HG03060 (cell line): ENCODE measurements around the gene CD52.

Experiments
- ATAC-seq: cut with Tn5 transposase; IDR thresholded peaks from one replicate; pipeline ENCODE4 v1.9.1; 2021; ENCODE audit warnings: low read depth, moderate number of reproducible peaks; ENCODE audit not compliant: unreplicated experiment

CD52 gene, protein sequence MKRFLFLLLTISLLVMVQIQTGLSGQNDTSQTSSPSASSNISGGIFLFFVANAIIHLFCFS

DNA sequence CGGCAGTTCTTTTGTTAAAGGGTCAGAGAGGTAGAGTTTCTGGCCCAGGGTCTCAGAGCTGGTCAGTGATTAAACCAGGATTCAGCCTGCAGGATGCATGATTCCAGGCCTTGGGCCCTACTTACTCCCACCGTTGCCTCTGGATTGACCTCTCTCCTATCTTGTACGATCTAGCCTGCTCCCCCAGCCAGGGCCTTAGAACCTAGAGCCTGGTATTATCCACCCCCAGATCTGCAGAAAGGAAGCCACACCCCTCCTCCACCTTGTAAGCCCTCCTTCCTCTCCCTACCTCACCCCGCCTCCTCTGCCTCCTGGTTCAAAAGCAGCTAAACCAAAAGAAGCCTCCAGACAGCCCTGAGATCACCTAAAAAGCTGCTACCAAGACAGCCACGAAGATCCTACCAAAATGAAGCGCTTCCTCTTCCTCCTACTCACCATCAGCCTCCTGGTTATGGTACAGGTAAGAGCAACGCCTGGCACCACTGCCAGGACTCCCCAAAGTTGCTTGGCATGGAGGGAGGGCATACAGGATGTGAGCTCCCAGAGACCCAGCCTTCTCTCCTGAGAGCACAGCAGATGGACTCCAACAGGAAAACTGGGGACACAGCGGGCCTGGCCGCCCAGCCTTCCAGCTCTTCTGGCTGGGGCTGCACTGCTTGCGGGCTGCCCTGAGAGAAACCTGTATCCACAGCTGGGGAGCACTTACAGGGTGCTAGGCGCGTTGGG, at the start of gene CD52:
CD52 (plus strand) TSS at position 347 of the 726 bp plus-strand sequence; CDS start at position 407, 60 bp downstream.
- ATAC-seq, result no peak

DNA sequence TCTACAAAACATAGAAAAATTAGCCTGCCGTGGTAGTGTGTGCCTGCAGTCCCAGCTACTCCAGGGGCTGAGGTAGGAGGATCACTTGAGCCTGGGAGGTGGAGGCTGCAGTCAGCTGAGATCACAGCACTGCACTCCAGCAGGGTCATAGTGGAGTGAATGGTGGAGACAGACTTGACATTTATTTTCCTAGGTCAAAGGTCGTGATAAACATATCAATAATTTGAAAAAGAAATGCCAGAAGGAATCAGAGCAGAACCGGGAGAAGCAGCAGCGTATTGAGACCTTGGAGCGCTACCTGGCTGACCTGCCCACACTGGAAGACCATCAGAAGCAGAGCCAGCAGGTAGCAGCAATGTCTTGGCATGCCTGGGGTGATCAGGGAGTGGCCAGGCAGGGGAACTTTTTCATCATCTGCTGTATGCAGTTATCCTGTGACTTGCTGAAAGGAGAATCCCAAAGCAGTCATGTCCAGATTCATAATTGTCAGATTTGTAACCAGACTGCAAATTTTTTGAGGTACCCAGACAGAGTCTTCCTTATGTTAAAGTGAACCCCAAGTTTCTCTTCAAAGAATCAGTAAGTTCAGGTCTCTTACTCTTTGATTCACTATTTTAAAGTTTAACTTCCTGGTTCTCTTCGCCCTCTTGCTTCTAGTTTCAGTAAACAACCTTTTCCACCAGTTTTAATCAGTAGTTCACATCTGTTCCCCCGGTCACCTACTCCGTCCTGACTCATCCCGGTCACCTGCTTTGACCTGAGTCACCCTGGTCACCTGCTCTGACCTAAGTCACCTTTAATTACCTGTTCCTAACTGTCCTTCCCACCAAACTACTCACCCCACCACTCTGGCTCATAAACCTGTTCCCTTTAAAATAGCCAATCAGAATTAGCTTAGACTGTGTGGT, 49.2 kb upstream of the CD52 start:
- ATAC-seq, result no peak

DNA sequence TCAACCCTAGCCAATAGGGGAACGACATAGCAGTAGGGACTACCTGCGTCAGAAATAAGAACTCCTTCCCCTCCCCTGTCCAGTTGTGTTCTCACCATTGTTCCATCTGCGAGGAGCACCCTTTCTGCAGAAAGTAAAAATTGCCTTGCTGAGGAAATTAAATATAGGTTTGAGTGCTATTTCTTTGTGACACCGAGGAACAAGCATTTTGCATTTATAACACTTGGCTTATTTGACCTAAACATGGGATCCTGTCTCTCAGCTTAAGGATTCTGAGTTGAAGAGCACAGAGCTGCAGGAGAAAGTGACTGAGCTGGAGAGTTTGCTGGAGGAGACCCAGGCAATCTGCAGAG, 48.6 kb upstream of the CD52 start:
- no peak for ATAC-seq

DNA sequence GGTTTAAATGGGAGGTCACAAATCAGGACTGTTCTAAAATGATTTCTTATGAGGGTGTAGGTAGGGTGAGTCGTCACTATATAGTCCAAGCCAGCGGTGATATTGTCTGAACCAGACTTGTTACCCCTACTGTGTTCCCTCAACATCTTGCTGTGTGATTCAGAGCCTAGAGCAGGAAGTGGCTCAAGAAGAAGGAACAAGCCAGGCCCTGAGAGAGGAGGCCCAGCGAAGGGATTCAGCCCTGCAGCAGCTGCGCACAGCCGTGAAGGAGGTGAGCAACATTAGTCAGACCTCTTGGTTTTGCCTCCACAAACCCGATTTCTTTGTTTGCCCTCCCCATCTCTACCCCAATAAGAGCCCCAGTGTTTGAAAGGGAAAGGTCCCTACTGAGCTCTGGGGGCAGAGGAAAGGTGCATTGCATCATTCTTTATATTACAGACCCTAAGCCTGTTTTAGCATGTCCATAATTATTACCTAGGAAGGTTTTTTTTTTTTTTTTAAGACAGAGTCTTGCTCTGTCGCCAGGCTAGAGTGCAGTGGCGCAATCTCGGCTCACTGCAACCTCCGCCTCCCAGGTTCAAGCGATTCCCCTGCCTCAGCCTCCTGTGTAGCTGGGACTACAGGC, 42.8 kb upstream of the CD52 start:
- no peak for ATAC-seq

- no peak for ATAC-seq
These were observed 42.0 kb upstream of the CD52 start for GRCh38 chr1:26275580-26276431.

- no peak for ATAC-seq
These were observed 41.3 kb upstream of the CD52 start for GRCh38 chr1:26276432-26276838.

DNA sequence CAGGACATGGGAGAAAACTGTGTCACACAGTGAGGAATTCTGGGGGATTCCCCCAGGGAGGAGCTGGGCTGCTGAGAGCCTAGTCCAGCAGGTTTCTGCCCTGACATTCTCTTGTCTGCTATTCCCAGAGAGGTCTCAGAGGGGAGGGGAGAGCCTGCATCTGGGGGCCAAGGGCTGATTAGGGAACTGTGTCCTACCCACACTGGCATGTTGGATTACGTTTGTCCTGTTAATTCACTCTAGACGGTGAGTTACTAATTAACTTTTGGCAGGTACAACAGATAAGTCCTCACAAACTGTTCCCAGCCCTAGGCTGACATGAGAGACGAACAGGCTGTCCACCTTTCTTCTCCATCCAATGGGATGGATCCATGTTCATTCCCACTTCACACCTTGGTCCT, 40.5 kb upstream of the CD52 start:
- ATAC-seq, result no peak

DNA sequence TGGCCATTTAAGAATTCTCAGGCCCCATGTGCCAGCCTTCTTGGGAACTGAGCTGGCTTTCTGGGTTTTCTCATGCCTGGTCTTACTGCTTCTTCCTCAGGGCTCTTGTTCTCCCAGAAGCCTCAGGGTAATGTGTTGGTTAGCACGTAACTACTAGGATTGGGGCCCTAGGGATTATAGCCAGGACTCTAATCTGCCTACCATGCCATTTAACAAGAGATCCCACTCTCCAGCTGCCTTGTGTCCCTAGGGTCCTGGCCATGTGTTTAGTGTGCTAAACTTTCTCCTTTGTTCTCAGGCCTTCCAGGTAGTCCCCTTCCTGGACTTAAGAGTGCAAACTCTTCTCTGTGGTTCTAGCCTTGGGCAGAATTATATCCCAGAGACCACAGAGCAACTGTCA, 40.0 kb upstream of the CD52 start:
- no peak for ATAC-seq

DNA sequence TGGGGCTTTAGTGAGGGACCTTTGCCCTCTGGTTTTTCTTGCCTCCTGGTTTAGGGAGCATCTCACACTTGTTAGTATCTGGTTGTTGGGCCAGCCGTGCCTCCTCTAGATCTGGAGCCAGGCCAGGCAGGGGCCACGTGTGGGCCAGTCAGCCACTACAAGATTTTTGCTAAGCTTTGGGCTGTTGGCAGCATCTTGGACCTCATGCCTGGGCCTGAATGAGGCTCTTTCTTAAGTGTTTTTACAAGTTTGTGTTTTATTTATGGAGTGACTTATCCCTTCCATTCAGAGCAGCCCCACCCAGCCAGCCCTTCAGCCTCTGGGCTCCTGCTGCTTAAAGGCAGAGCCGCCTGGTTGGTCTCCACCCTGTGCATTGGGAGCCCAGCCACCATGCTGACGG, 39.5 kb upstream of the CD52 start:
- no peak for ATAC-seq

DNA sequence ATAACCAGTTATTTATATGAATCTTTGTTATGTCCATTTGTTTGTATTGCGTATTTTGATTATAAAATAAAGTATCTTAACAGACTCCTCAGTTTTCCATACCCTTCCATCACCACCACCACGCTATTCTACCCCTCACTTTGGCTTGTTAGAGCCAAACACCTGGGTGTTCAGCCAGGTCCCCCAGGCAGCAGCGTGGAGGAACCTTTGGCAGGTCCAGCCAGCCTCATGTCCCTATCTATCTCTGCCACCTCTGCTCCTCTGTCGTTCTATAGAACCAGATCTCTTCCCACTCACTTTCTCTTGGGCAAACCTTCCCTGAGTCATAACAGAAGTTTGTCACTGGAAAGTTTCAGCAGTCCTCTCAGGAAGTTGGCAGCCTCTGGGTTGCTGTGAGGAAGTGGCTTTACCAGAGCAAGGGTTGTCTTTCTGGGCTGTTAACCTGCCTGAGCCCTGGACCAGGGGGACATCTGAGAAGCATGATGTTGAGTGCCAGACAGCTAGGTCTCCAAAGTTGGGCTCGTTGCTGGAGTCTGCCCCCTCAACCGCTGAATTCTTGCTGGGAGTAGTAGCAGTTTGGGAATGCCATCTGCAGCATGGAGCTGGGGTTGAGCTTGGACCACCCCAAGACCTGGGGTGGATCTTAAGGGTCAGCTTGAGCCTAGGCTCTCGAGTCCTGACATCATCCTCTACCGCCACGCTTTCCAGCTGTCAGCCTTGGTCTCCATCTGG, 38.9 kb upstream of the CD52 start:
- no peak for ATAC-seq

DNA sequence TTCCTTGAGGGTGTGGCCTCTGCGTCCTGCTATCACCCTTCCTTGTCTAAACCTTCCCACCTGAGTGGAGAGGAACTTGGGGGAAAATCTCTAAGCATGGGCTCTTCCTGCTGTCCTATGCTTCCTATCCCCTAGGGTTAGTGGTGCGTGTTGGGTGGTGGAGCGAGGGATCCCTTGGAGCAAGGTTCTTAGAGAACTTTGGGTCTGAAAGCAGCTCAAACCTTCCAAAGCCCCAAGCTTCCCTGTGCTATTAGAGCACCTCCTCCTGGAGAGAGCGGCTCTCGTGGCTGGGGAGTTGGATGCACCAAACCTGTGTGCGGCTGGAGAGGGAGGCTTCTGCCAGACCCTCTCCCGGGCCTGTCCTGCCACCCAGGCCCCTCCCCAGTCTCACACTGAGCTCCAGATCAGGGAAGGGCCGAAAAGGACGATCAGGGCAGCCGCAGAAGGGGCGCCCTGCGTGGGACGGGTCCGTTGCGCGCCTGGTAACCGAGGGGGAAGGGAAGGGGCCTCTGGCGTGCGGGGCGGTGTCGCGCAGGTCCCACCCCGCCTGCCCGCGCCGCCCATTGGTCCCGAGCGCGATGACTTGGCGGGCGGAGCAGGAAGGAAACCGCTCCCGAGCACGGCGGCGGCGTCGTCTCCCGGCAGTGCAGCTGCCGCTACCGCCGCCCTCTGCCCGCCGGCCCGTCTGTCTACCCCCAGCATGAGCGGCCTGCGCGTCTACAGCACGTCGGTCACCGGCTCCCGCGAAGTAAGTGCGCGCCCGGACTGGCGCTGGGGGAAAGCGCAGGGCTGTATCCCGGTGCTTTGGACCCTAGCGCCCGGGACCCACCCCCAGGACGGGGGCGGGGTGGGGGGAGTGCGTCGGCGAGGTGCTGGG, 38.1 kb upstream of the CD52 start, which contains the start of gene SH3BGRL3:
SH3BGRL3 (plus strand) TSS at position 631 of the 877 bp plus-strand sequence; CDS start at position 701, 70 bp downstream.
- ATAC-seq, result no peak

DNA sequence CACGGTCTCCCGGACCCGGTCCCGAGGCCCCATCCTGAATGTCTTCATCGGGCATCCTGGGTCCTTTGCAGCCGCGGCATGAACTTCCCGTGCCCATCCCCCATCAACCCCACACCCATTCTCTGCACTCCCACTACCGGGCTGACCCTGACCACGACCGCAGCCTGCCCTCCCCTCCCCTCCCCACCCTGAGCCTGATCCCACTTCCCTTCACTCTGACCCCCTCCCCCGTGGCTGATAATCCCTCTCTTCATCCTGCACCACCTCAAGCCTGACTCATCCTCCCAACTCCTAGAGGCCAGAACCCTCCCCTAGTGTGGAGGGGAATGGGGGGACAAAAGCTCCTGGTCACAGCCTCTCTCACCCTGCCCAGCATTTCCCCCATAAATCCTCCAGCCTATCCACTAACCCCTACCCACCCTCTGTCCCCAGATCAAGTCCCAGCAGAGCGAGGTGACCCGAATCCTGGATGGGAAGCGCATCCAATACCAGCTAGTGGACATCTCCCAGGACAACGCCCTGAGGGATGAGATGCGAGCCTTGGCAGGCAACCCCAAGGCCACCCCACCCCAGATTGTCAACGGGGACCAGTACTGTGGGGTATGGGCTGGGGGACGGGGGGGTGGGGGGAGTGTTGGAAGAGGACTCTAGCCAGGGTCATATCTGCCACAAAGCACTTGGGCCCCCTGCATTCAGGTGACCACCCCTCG, 37.3 kb upstream of the CD52 start:
- ATAC-seq, result no peak

DNA sequence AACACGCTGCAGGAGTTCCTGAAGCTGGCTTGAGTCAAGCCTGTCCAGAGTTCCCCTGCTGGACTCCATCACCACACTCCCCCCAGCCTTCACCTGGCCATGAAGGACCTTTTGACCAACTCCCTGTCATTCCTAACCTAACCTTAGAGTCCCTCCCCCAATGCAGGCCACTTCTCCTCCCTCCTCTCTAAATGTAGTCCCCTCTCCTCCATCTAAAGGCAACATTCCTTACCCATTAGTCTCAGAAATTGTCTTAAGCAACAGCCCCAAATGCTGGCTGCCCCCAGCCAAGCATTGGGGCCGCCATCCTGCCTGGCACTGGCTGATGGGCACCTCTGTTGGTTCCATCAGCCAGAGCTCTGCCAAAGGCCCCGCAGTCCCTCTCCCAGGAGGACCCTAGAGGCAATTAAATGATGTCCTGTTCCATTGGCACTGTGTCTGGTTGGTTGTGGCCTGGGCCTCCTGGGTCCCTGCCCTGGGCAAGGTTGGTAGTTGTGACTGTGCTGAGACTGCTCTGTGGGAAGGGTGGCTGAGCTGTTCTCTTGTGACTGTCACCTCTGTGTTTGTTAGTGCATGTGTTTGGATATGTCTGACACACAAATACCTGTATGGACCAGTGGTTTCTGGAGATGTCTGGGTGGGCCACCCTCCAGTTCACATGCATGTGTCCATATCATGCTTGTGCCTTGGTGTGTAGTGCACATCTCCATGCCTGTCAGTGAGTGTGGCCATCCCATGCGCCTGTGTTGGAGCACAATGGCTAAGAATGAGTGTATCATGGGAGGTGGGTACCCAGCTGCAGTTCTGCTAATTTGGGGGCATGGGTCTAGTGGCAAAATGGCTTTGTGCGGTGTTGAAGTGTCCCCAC, 36.4 kb upstream of the CD52 start:
- no peak for ATAC-seq

GRCh38 chr1:26281971-26282370, 35.8 kb upstream of the CD52 start:
- no peak for ATAC-seq

DNA sequence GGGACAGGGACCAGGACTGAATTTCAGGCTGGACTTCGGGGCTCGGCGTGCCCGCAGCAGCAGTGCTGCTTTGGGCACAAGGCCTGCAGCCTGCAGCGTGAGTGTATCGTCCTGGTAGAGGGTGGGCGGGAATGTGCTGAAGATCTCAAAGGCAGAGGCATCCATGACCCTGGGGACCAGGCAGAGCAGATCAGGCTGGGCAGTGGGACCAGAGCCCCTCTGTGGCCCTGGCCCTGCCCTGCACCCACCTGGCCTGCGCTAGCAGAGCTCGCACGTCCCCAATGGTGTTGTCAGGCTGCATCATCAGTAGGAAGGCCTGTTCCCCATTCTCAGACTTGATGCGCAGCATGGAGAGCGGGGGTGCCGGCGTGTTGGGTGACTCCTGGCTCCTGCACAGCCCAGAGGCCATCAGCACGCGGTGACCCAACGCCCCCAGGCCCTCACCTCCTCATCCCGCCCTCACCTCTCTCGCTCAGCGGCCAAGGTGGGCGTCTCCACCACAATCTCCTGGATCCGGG, 35.3 kb upstream of the CD52 start:
- no peak for ATAC-seq

- no peak for ATAC-seq
These were observed 34.4 kb upstream of the CD52 start for GRCh38 chr1:26283279-26283853.
